NCI-H226 (cell line): ENCODE measurements around the gene TM7SF3.
"Not testable (repeated sequence)": the region's sequence is repeated elsewhere in the genome, so short reads cannot be mapped to it uniquely, and the experiment has no call there.

Experiments used
- DNase-seq: peaks from one replicate; pipeline ENCODE4 v3.0.0-alpha.2; 2015

TM7SF3 gene, protein sequence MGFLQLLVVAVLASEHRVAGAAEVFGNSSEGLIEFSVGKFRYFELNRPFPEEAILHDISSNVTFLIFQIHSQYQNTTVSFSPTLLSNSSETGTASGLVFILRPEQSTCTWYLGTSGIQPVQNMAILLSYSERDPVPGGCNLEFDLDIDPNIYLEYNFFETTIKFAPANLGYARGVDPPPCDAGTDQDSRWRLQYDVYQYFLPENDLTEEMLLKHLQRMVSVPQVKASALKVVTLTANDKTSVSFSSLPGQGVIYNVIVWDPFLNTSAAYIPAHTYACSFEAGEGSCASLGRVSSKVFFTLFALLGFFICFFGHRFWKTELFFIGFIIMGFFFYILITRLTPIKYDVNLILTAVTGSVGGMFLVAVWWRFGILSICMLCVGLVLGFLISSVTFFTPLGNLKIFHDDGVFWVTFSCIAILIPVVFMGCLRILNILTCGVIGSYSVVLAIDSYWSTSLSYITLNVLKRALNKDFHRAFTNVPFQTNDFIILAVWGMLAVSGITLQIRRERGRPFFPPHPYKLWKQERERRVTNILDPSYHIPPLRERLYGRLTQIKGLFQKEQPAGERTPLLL

DNA sequence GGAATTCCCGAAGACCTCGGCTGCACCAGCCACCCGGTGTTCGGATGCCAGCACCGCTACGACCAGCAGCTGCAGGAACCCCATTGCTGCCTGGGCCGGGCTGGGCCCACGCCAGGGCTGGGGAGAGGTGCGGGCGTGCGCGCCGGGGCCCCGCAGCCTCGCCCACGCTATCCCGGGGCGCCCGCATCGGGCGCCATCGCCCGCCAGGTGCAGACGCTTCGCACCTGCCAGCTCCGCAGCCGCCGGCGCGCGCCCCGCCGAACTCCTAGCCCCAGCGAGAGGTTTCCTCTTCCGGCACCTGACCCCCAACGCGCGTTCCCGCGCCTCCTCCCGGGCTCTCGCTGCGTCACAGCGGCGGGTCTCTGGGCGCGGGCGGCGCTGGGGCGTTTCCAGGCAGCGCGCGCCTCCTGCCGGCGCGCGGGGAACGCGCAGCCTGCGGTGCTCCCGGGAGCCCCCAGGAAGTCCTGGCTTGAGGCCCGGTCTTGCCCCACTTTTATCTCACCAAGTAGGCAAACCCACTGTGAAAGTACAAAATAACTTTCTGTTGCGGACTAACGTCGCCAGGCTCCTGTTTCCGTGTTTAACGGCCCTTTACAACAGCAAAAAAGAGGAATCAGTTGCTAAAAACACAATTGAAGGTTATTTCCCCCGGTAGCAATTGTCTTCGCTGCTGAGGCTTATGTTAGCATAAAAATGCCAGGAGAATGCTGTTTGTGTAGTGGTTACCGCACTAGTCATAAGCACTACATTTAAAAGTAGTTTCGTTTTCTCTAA, at the start of gene TM7SF3:
Gene TM7SF3, minus strand, starts transcription at position 300 of the 774 bp plus-strand sequence. Its CDS starts 216 bp downstream, at position 84.
- DNase-seq: peak; percentile 90

DNA sequence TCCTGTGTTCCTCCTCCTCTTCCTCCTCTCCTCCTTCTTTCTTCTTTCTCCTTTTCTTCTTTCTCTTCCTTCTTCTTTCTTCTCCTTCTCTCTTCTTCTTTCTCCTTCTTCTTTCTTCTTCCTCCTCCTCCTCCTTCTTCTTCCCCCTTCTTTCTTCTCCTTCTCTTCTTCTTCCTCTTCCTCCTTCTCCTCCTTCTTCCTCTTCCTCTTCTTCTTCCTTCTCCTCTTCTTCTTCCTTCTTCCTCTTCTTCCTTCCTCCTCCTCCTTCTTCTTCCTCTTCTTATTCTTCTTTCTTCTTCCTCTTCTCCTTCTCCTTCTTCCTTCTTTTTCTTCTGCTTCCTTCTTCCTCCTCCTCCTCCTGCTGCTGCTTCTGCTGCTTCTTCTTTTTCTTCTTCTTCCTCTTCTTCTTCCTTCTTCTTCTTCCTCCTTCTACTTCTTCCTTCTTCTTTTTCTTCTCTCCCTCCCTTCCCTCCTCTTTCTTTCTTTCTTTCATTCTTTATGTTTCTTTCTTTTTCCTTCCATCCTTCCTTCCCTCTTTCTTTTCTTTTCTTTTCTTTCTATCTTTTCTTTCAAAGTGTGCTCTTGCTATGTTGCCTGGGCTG, 49.2 kb upstream of the TM7SF3 start:
- no peak for DNase-seq

DNA sequence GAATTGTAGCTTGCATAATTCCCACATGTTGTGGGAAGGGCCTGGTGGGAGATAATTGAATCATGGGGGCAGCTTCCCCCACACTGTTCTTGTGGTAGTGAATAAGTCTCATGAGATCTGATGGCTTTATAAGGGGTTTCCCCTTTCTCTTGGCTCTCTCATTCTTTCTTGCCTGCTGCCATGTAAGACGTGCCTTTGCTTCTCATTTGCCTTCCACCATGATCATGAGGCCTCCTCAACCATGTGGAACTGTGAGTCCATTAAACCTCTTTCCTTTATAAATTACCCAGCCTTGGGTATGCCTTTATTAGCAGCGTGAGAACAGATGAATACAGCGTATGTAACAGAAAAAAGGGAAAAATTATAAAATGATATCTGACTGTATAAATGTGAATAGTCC, 47.1 kb upstream of the TM7SF3 start:
- no peak for DNase-seq

DNA sequence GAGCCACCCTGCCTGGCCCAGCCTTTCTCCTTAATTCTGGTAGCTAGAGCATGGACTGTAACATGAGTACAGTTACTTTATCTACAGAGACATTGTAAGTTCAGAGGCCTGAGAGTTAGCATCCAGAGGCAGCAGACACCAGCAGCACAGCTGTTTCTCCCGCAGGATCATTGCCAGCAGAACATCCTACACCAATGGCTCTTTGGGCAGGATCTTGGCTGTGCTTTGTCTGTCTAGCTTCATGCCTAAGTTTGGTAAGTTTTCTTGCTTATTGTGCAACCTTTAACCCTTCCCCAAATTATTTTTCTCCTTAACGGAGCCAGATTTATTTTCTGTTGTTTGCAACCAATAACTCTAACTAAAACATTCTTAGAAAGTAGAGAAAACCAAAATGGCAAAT, 46.6 kb upstream of the TM7SF3 start:
- no peak for DNase-seq

DNA sequence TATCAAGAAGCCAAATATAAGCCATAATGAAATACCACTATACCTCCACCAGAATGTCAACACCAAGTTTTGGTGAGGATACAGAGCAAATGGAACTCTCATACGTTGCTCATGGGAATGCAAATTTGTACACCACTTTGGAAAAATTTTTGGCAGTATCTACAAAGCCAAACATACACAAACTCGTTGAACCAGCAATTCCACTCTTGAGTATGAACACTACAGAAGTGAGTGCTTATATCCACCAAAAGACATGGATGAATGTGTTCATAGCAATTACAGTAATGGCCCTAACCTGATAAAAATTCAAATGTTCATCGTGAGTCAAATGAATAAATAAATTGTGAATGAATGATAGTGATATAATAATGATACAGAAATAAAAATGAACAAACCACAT, 43.4 kb upstream of the TM7SF3 start:
- DNase-seq: no peak

DNA sequence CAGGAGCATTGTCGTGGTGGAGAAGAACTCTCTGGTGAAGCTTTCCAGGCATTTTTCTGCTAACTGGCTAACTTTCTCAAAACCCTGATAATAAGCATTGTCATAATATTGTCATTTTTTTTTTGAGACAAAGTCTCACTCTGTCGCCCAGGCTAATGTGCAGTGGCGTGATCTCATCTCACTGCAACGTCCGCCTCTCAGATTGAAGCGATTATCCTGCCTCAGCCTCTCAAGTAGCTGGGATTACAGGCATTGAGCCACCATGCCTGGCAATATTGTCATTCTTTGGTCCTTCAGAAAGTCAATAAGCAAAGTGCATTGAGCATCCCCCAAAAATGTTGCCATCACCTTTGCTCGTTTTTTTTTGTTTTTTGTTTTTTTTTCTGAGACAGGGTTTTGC, 41.8 kb upstream of the TM7SF3 start:
- DNase-seq: no peak

DNA sequence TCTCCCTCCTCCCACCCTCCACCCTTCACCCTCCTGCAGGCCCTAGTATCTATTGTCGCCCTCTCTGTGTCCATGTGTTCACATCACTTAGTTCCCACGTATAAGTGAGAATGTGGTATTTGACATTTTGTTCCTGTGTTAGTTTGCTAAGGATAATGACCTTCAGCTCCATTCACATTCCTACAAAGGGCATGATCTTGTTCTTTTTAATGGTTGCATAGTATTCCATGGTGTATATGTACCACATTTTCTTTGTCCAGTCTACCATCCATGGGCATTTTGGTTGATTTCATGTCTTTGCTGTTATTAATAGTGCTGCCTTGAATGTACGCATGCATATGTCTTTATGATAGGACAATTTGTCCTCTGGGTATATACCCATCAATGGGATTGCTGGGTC, 38.6 kb upstream of the TM7SF3 start:
- DNase-seq: no peak

DNA sequence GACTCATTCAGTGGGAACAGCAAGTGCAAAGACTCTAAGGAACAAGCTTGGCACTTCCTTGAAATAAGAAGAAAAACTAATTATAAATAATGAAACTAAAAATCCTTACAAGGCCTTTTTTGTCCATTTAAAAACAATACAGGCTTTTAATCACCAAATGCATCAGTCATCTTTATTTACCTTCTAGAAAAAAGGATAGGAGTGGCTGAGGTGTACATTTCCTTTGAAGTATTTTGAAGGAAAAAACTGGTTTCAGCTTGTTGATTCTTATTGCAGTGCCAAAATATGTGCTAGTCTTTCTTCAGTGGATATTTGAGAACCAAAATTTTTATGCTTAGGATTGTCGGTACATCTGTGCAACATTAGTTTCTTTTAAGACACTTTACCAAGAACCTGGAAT, 38.0 kb upstream of the TM7SF3 start:
- no peak for DNase-seq

DNA sequence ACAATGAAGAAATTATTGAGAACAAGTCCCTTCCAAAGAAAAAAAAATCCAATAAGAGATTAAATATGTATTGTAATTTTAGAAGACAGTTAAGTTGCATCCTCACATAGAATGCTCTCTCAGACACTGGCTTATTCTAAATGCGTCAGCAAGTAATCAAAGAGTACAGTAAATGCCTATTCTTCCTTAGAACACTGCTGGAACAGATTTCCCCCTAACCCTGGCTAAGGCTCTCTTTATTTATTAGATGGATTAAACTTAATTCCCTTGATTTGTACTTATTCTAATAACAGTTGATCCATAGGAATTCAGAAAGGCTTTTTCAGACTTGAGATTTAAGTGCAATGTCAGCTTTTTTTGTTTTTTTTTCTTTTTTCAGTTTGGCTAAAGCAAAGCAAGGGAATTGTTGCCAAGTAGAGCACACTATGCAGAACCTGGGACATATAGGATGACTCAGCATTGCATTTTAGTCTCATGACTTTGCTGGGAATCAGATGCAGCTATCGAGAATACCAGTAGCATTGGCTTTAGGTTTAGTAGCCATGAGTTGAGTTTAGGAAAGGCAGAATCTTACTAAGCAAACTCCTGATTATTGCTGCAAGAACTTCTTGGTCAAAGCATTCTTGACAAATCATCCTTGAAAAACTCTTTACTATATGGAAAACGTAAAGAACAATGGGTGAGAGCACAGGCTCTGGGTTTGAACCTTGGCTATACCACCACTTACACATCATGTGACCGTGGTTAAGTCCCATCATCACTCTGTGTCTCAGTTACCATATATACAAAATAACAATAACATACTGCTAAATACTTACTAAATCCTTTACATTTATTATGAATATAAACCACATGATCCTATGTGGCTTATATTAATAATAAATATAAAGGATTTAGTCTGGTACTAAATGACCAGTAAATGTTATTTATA, 34.9 kb upstream of the TM7SF3 start:
- DNase-seq: peak; percentile 24

DNA sequence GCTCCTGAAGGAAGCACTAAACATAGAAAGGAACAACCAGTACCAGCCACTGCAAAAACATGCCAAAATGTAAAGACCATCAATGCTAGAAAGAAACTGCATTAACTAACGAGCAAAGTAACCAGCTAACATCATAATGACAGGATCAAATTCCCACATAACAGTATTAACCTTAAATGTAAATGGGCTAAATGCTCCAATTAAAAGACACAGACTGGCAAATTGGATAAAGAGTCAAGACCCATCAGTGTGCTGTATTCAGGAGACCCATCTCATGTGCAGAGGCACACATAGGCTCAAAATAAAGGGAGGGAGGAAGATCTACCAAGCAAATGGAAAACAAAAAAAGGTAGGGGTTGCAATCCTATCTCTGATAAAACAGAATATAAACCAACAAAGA, 27.8 kb upstream of the TM7SF3 start:
- DNase-seq: not testable (repeated sequence)

DNA sequence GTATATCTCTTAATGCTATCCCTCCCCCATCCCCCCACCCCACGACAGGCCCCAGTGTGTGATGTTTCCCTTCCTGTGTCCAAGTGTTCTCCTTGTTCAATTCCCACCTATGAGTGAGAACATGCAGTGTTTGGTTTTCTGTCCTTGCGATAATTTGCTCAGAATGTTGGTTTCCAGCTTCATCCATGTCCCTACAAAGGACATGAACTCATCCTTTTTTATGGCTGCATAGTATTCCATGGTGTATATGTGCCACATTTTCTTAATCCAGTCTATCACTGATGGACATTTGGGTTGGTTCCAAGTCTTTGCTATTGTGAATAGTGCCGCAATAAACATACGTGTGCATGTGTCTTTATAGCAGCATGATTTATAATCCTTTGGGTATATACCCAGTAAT, 26.5 kb upstream of the TM7SF3 start:
- DNase-seq: not testable (repeated sequence)

DNA sequence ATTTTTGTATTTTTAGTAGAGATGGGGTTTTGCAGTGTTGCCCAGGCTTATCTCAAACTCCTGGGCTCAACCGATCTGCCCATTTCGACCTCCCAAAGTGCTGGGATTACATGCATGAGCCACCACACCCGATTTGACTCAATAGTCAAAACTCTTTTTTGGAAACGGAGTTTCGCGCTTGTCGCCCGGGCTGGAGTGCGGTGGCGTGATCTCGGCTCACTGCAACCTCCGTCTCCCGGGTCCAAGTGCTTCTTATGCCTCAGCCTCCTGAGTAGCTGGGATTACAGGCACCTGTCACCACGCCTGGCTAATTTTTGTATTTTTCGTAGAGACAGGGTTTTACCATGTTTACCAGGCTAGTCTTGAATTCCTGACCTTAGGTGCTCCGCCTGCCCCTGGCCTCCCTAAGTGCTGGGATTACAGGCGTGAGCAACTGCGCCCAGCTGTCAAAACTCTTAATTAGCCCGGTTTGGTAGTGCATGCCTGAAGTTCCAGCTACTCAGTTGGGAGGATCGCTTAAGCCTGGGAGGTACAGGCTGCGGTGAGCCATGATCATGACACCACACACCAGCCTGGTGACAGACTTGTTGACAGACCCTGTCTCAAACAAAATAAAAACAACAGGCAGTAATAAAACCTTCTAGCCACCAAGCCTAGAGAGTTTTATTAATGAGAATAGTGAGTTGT, 20.6 kb upstream of the TM7SF3 start:
- no peak for DNase-seq

DNA sequence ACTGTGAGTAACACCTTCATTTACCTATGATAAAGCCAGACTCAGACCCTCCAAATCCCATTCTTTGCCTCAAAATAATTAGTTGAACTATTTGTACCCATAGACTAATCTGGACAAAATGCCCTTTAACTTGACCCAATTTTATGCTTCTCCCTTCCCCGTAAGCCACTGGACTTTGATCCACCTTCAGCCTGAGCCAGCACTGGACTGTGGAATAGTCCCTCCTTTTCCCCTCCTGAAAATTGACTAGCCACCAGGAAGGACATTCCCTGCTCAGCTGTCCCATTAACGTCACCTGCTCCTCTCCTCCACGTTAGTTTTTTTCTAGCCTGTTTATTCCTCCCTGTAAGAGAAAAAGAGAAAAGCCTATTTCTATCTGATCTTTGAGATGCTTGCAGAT, 18.5 kb upstream of the TM7SF3 start:
- no peak for DNase-seq

DNA sequence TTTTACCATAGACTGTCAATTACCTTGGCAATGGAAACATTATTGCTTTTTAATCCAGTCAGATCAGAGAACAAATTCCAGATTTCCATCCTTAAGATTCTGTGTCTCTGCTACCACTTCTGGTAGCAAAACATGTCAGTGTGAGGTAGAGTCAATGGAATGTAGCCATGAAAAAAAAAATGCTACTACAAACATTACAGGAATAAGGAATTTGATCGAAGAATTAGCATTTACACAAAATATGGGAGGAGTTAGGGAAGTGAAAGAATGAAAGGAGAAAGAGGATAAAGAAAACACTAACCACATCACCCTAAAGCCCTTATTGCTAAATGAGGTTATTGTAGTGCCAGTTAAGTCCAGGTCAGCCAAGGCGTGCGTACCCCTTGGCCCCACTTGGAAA, 17.3 kb upstream of the TM7SF3 start:
- DNase-seq: no peak

DNA sequence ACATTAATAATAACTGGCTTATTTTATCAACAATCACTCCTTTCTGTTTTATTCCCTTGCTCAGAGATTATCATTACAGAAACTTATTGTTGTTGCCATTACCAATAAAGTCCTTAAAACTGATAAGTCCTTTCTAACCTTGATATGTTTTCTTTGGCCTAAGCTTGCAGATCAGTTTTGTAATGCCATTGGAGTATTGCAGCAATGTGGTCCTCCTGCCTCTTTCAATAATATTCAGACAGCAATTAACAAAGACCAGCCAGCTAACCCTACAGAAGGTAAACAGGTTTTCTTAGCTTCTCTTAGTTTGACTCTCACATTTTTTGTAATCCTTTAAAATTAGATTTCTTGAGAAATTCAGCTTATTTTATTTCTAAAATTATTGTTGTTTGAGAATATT, 12.1 kb upstream of the TM7SF3 start:
- no peak for DNase-seq

DNA sequence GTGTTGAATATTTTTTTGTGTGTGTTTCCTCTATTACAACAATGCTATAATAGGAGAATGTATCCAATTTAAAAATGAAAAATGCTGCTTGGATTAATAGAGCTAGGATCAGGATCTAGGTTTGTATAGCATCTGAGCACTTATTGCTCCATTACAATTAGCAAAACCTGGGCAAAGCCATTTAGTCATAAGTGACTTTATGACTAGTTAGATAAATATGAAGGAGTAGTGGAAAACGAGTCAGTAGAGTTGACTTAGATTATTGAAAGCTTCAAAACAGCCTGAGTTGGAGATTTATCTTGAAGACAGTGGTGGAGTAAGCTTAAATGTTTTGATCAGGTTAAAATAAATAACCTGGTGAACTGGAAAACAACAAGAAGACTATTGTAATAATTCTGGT, 10.9 kb upstream of the TM7SF3 start:
- DNase-seq: no peak

DNA sequence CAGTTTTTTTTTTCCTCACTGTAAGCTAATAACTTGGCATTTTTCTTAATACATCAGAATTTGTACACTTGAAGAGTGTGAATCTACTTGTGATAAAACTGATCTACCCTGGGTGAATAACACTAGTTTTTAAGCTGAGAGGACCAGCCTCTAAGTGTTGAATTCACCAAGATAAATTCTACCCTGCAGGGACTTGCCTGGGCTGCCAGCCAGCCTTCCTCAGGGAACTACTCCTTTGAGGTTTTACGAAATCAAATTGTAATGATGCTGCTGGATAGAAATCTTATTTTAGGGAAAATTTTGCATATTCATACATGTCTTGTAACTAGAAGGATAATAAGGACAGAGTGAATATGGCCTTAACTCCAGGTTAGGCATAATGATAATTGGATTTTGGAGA, 10.1 kb upstream of the TM7SF3 start:
- DNase-seq: peak; percentile 29

DNA sequence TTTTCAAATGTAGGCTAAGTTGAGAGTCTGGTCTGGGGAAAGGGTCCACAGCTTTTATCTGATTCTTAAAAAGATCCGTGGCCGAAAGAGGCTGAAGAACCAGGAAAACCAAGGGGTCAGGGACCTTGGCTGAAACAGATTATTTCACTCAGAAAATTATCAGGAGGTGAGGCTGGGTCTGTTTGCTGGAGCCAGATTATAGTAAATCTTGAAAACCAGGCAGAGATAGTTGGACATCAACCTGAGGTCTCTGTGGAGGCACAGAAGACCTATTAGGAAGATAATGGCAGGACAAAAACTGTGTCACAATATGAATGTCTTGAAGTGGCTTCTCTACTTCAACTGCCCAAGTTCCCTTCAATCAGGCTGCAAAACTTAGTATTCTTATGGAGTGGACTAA, 6.6 kb upstream of the TM7SF3 start:
- no peak for DNase-seq

DNA sequence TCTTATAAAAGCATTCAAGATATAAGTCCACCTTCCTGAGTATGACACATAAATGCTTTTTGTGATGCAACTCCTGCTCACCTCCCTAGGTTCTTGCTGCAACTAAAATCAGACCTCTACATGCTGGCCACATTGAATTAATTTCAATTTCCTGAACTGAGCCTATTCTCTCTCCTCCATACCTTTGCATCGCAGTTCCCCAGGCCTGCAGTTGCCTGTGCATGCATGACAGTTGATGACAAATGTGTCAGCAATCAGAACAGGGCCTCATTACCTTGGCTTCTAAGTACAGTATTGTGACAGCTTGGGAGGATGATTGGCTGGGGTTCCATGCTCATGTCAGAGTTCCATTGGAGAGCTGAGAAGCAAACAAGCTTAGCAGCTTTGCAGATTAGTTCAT, 3.9 kb upstream of the TM7SF3 start:
- no peak for DNase-seq

DNA sequence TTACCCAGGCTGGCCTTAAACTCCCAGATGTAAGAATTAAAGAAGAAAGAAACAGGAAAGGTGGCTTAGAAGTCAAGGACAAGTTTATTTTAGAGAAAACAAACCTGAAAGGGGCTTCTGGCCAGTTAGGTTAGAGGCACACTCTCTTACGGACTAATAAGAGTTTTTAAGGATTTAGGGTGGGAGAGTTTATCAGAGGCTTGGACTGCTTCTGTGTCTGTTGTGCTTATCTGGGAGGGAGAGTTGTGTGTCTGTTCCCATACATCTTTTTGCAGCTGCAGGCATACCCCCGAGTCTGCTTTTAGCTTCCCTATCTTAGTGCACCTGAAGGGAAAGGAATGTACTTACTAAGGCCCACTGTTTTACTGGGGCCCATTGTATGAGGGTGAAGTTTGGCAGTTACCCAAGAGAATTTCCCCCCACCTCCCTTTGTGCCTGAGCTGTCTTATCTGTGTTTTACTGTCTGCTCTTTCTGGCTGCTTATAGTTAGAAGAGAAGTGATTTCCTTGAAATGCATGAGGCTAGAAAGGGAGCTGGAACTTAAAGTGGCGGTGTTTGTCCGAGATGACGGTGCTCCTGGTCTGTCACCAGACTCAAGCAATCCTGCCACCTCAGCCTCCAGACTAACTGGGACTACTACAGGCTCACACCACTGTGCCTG, 3.1 kb upstream of the TM7SF3 start:
- DNase-seq: not testable (repeated sequence)

DNA sequence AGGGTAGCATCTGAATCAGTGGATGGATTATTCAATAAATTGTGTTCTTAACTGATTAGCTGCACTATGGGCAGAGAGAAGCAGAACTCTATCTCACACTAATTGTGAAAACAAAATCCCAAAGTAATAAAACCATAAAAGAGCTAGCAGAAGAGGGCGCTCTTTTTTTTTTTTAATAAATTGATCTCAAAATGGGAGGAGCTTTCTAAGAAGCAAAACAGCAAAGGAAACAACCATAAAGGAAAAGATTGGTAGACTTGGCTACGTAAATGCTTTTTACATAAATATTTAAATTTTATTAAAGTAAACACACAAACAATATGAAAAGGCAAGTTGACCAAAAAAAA, 1.5 kb upstream of the TM7SF3 start:
- no peak for DNase-seq
